GM19023 (cell line): Measurements from ENCODE around the gene ESCO1.
"Not testable (repeated sequence)": the region's sequence is repeated elsewhere in the genome, so short reads cannot be mapped to it uniquely, and the experiment has no call there.

ENCODE experiments used
- ATAC-seq: cut with Tn5 transposase; IDR thresholded peaks from one replicate; pipeline ENCODE4 v1.9.1; 2021; ENCODE audit warnings: mild to moderate bottlenecking, moderate library complexity; ENCODE audit not compliant: unreplicated experiment

Gene ESCO1

GRCh38 chr18:21600526-21601410 is at the start of gene ESCO1:
ESCO1 (minus strand) TSS chr18:21600704; CDS start chr18:21574843, 25,861 bp downstream.
- peak; percentile 83 for ATAC-seq

GRCh38 chr18:21640375-21640774 is 39.9 kb upstream of the ESCO1 start:
- ATAC-seq = not testable (repeated sequence)

GRCh38 chr18:21638822-21639221 is 38.3 kb upstream of the ESCO1 start:
- ATAC-seq = no peak

GRCh38 chr18:21636769-21637168 is 36.3 kb upstream of the ESCO1 start:
- no peak for ATAC-seq

- ATAC-seq = no peak
These were observed 34.2 kb upstream of the ESCO1 start for GRCh38 chr18:21634588-21635199.

- ATAC-seq = no peak
These were observed 31.9 kb upstream of the ESCO1 start for GRCh38 chr18:21632393-21632792.

- ATAC-seq = peak; percentile 98
These were observed 28.8 kb upstream of the ESCO1 start for GRCh38 chr18:21629089-21629832.

- ATAC-seq = not testable (repeated sequence)
These were observed 21.1 kb upstream of the ESCO1 start for GRCh38 chr18:21621640-21622039.

GRCh38 chr18:21612125-21613039 is 11.9 kb upstream of the ESCO1 start, which contains the start of gene SNRPD1:
SNRPD1 (plus strand) TSS chr18:21612314; CDS start chr18:21612430, 116 bp downstream.
- ATAC-seq = peak; percentile 99

GRCh38 chr18:21611401-21612124 is 11.1 kb upstream of the ESCO1 start:
- peak; percentile 1 for ATAC-seq

- no peak for ATAC-seq
These were observed 4.7 kb upstream of the ESCO1 start for GRCh38 chr18:21605213-21605612.

GRCh38 chr18:21604671-21605070 is 4.2 kb upstream of the ESCO1 start:
- ATAC-seq = no peak

- ATAC-seq = no peak
These were observed 1.7 kb upstream of the ESCO1 start for GRCh38 chr18:21602299-21602587.

- ATAC-seq = peak; percentile 50
These were observed 649 bp downstream of the ESCO1 start for GRCh38 chr18:21599585-21600525.

- no peak for ATAC-seq
These were observed 1.5 kb downstream of the ESCO1 start for GRCh38 chr18:21598726-21599584.

- ATAC-seq = no peak
These were observed 2.9 kb downstream of the ESCO1 start for GRCh38 chr18:21597620-21598019.

- no peak for ATAC-seq
These were observed 6.8 kb downstream of the ESCO1 start for GRCh38 chr18:21593540-21594257.
